ENCODE data around the gene RFX1. TPM values are rescaled to one million over a fixed set of nuclear protein-coding genes. Genes with fewer than 3 reads are reported as not detected.
"Not testable (repeated sequence)": the region's sequence is repeated elsewhere in the genome, so short reads cannot be mapped to it uniquely, and the experiment has no call there.

The RFX1 gene
- total and polyA plus RNA-seq, 2 donors (not counting 1 experiment from before 2014, with no cell fraction given), result 9.2 to 33.3 TPM

DNA sequence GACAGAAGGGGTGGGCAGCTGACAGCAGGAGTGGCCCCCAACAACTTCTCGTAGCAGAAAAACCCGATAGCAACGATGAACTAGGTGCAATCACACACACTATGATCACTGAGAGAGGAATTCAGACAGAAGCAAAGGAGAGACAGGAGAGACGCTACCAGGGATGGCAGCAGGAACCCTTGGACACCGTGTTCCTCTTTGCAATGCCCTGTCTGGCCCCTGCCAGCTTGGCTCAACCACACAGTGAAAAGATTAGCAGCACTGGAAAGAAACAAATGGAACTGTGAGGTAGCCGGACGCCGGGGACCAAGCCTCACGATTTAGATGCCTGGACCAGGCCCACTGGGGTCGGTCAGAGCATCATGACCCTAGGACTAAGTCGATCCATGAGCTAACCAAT, 30.2 kb downstream of the RFX1 start:
- Histone ChIP-seq H3K4me2 (replicated peaks; ENCODE audit: low read depth, low read length, poor library complexity, severe bottlenecking) (no peak overlapping the region), H3K4me1 (ENCODE audit: control insufficient read depth in 2 of 2, insufficient read depth in 2 of 2, low read length in 2 of 2) (peaks cover 12 to 30% of the 10 kb centered on the region in 2 donors), H3K9ac (ENCODE audit: low read length) (no peak overlapping the region), H3K4me3 (ENCODE audit: control extremely low read depth in 1 of 5, extremely low read depth in 1 of 5, insufficient read depth in 1 of 5, low read depth in 2 of 5, low read length in 4 of 5) (no peak overlapping the region), H3K27ac (ENCODE audit: low read length in 2 of 2) (no peak overlapping the region), H3K79me2 (ENCODE audit: control insufficient read depth, insufficient read depth, low read length) (no peaks in the 10 kb centered on the region), H3K27me3 (replicated peaks in 1 of 4; ENCODE audit: control extremely low read depth in 1 of 4, control insufficient read depth in 3 of 4, insufficient read depth in 4 of 4, low read length in 3 of 4) (peaks cover 0 to 7% (median 0%) of the 10 kb centered on the region in 4 experiments), H2AFZ (ENCODE audit: insufficient read depth, low read depth, low read length, poor library complexity, severe bottlenecking) (no peak overlapping the region), H3K9me3 (ENCODE audit: control extremely low read depth in 1 of 3, control insufficient read depth in 2 of 3, insufficient read depth in 1 of 3, low read length in 2 of 3) (no peaks in the 10 kb centered on the region), H4K20me1 (ENCODE audit: control insufficient read depth, insufficient read depth, low read length, poor library complexity, severe bottlenecking) (no peaks in the 10 kb centered on the region), H3K36me3 (replicated peaks in 1 of 2; ENCODE audit: control extremely low read depth in 1 of 2, control insufficient read depth in 1 of 2, extremely low read depth in 1 of 2, insufficient read depth in 2 of 2, low read length in 1 of 2) (peaks cover 0 to 18% of the 10 kb centered on the region in 2 experiments)
- Mint-ChIP-seq H3K9me3 (ENCODE audit: insufficient read depth) (no peaks in the 10 kb centered on the region), H3K4me3 (no peak overlapping the region), H3K27me3 (no peaks in the 10 kb centered on the region), H3K4me1 (peaks cover 21% of the 10 kb centered on the region), H3K27ac (peak overlapping the region; percentile 59)
- intact Hi-C loops (cut with micrococcal nuclease), result no loop called here
- ChIA-PET POLR2A (interaction anchor here (1.9 kb wide), 1 partner anchor 10 kb away, joined by 5 read pairs; no protein-coding TSS in a partner anchor), CTCF (interaction anchor here (1.2 to 1.8 kb wide), 2 partner anchors 67 to 72 kb away, joined by 3 to 5 read pairs; no protein-coding TSS in a partner anchor)
- TF ChIP-seq, protein P1, sequence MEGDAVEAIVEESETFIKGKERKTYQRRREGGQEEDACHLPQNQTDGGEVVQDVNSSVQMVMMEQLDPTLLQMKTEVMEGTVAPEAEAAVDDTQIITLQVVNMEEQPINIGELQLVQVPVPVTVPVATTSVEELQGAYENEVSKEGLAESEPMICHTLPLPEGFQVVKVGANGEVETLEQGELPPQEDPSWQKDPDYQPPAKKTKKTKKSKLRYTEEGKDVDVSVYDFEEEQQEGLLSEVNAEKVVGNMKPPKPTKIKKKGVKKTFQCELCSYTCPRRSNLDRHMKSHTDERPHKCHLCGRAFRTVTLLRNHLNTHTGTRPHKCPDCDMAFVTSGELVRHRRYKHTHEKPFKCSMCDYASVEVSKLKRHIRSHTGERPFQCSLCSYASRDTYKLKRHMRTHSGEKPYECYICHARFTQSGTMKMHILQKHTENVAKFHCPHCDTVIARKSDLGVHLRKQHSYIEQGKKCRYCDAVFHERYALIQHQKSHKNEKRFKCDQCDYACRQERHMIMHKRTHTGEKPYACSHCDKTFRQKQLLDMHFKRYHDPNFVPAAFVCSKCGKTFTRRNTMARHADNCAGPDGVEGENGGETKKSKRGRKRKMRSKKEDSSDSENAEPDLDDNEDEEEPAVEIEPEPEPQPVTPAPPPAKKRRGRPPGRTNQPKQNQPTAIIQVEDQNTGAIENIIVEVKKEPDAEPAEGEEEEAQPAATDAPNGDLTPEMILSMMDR (IDR thresholded peaks at IDR 0.05), result no peak
- no peak for TF ChIP-seq EZH2 (IDR thresholded peaks at IDR 0.05; ENCODE audit: borderline replicate concordance, insufficient read depth, low read depth, low read length, poor library complexity, severe bottlenecking)
- no peak for ATAC-seq (ENCODE audit: low read depth)
- WGBS (ENCODE audit: insufficient coverage), result 98% methylated on average over 11 of the region's 11 CpGs
- no peak for DNase-seq

DNA sequence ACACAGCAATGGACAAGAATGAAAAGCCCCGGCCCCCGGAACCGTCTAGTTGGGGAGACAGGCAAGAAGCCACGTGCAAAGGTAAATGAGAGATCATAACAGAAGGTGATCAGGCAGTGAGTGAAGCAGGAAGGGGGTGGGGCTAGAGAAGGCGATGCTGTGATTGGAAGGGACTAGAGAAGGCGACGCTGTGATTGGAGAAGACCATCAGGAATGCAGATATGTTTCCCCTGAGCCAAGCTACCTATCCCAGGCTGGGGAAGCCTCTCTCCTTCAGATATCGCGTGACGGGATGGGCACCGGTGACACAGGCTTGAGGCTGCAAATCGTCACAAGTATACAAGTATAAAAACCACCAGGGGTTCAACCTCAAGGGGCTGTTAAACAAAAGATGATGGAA, 32.0 kb downstream of the RFX1 start:
- CTCF ChIA-PET, result no interaction called here

DNA sequence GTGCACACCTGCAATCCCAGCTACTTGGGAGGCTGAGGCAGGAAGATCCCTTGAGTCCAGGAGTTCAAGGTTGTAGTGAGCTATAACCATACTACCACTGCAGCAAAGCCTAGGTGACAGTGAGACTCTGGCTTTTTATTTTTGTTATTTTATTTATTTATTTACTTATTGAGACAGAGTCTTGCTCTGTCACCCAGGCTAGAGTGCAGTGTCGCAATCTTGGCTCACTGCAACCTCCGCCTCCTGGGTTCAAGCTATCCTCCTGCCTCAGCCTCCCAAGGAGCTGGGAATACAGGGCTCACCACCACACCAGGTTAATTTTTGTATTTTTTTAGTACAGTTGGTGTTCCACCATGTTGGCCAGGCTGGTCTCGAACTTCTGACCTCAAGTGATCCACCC, 32.6 kb downstream of the RFX1 start:
- H3K4me1 ChIP-seq (ENCODE audit: control insufficient read depth in 2 of 2, insufficient read depth in 2 of 2, low read length in 2 of 2); H3K27ac ChIP-seq (ENCODE audit: low read length in 2 of 2); H3K9me3 Mint-ChIP-seq (ENCODE audit: insufficient read depth); H3K27me3 Mint-ChIP-seq; intact Hi-C loops (cut with micrococcal nuclease); H3K4me3 Mint-ChIP-seq; H3K27ac Mint-ChIP-seq; H3K4me3 ChIP-seq (ENCODE audit: control extremely low read depth in 1 of 5, extremely low read depth in 1 of 5, insufficient read depth in 1 of 5, low read depth in 2 of 5, low read length in 4 of 5); H4K20me1 ChIP-seq (ENCODE audit: control insufficient read depth, insufficient read depth, low read length, poor library complexity, severe bottlenecking); CTCF ChIA-PET; H3K9me3 ChIP-seq (ENCODE audit: control extremely low read depth in 1 of 3, control insufficient read depth in 2 of 3, insufficient read depth in 1 of 3, low read length in 2 of 3); H3K27me3 ChIP-seq (replicated peaks in 1 of 4; ENCODE audit: control extremely low read depth in 1 of 4, control insufficient read depth in 3 of 4, insufficient read depth in 4 of 4, low read length in 3 of 4); H3K9ac ChIP-seq (ENCODE audit: low read length); H3K4me2 ChIP-seq (replicated peaks; ENCODE audit: low read depth, low read length, poor library complexity, severe bottlenecking); ATAC-seq (ENCODE audit: low read depth); H3K79me2 ChIP-seq (ENCODE audit: control insufficient read depth, insufficient read depth, low read length); H2AFZ ChIP-seq (ENCODE audit: insufficient read depth, low read depth, low read length, poor library complexity, severe bottlenecking); DNase-seq: not testable (repeated sequence)
- peaks cover 0 to 37% of the 10 kb centered on the region in 2 experiments for H3K36me3 ChIP-seq (replicated peaks in 1 of 2; ENCODE audit: control extremely low read depth in 1 of 2, control insufficient read depth in 1 of 2, extremely low read depth in 1 of 2, insufficient read depth in 2 of 2, low read length in 1 of 2)
- POLR2A ChIA-PET, result interaction anchor here (0.6 to 0.9 kb wide), 2 partner anchors 52 to 71 kb away, joined by 3 read pairs; no protein-coding TSS in a partner anchor
- no CpG with 5 or more reads among the region's 3 CpGs for WGBS (ENCODE audit: insufficient coverage)
- peaks cover 10% of the 10 kb centered on the region for H3K4me1 Mint-ChIP-seq

More for the DNA sequence above, 32.0 kb downstream of the RFX1 start:
- ATAC-seq (ENCODE audit: low read depth), result peak; percentile 25
- WGBS (ENCODE audit: insufficient coverage), result 78% methylated on average over 11 of the region's 12 CpGs
- H4K20me1 ChIP-seq (ENCODE audit: control insufficient read depth, insufficient read depth, low read length, poor library complexity, severe bottlenecking), result no peaks in the 10 kb centered on the region
- no peak for TF ChIP-seq EZH2 (IDR thresholded peaks at IDR 0.05; ENCODE audit: borderline replicate concordance, insufficient read depth, low read depth, low read length, poor library complexity, severe bottlenecking)
- TF ChIP-seq, protein P1 (IDR thresholded peaks at IDR 0.05), result no peak
- H3K4me1 Mint-ChIP-seq, result peaks cover 11% of the 10 kb centered on the region
- H3K9ac ChIP-seq (ENCODE audit: low read length), result no peak overlapping the region
- H2AFZ ChIP-seq (ENCODE audit: insufficient read depth, low read depth, low read length, poor library complexity, severe bottlenecking), result no peak overlapping the region
- DNase-seq, result no peak
- no peak overlapping the region for H3K4me2 ChIP-seq (replicated peaks; ENCODE audit: low read depth, low read length, poor library complexity, severe bottlenecking)
- intact Hi-C loops (cut with micrococcal nuclease), result no loop called here
- H3K27ac Mint-ChIP-seq, result peak overlapping the region; percentile 5
- H3K9me3 Mint-ChIP-seq (ENCODE audit: insufficient read depth), result no peaks in the 10 kb centered on the region
- no peak overlapping the region for H3K4me3 ChIP-seq (ENCODE audit: control extremely low read depth in 1 of 5, extremely low read depth in 1 of 5, insufficient read depth in 1 of 5, low read depth in 2 of 5, low read length in 4 of 5)
- no peak overlapping the region for H3K27ac ChIP-seq (ENCODE audit: low read length in 2 of 2)
- peaks cover 1 to 14% of the 10 kb centered on the region in 2 donors for H3K4me1 ChIP-seq (ENCODE audit: control insufficient read depth in 2 of 2, insufficient read depth in 2 of 2, low read length in 2 of 2)
- H3K79me2 ChIP-seq (ENCODE audit: control insufficient read depth, insufficient read depth, low read length), result no peaks in the 10 kb centered on the region
- POLR2A ChIA-PET, result interaction anchor here (0.6 kb wide), 1 partner anchor 71 kb away, joined by 3 read pairs; no protein-coding TSS in a partner anchor
- no peaks in the 10 kb centered on the region for H3K27me3 Mint-ChIP-seq
- H3K36me3 ChIP-seq (replicated peaks in 1 of 2; ENCODE audit: control extremely low read depth in 1 of 2, control insufficient read depth in 1 of 2, extremely low read depth in 1 of 2, insufficient read depth in 2 of 2, low read length in 1 of 2), result peaks cover 0 to 31% of the 10 kb centered on the region in 2 experiments
- no peaks in the 10 kb centered on the region for H3K27me3 ChIP-seq (replicated peaks in 1 of 4; ENCODE audit: control extremely low read depth in 1 of 4, control insufficient read depth in 3 of 4, insufficient read depth in 4 of 4, low read length in 3 of 4)
- no peak overlapping the region for H3K4me3 Mint-ChIP-seq
- H3K9me3 ChIP-seq (ENCODE audit: control extremely low read depth in 1 of 3, control insufficient read depth in 2 of 3, insufficient read depth in 1 of 3, low read length in 2 of 3), result no peaks in the 10 kb centered on the region

Measured in B cell (primary cell).